GM23338 (cell line): ENCODE results near the gene SDC3. TPM values are rescaled to one million over a fixed set of nuclear protein-coding genes. Genes with fewer than 3 reads are reported as not detected.

ENCODE experiments used
- ATAC-seq: fragments of 200-7000 bp; cut with Tn5 transposase; 3 replicates; pipeline ENCODE4 v1.9.1; 2020
- DNase-seq: peaks from one replicate; pipeline ENCODE4 v3.0.0-alpha.2; 2015; ENCODE audit warnings: low spot score
- H2AFZ ChIP-seq: fragments of 200-600 bp; sonication (generic); 2 replicates; pipeline ENCODE4 v1.8.0; 2016; ENCODE audit warnings: antibody characterized with exemption, mild to moderate bottlenecking, moderate library complexity
- H3F3A ChIP-seq: fragments of 200-600 bp; sonication (generic); replicated peaks from 2 replicates; pipeline ENCODE4 v1.8.0; 2017; ENCODE audit warnings: antibody characterized with exemption, mixed run types, low read depth
- H3K27ac ChIP-seq: fragments of 200-600 bp; sonication (generic); 2 replicates; pipeline ENCODE4 v1.6.1; 2016; ENCODE audit warnings: low read depth
- H3K27me3 ChIP-seq: fragments of 200-600 bp; sonication (generic); 2 replicates; pipeline ENCODE4 v1.8.0; 2016; ENCODE audit warnings: mild to moderate bottlenecking, mixed run types, moderate library complexity; ENCODE audit not compliant: insufficient read depth
- H3K36me3 ChIP-seq: fragments of 200-600 bp; sonication (generic); 2 replicates; pipeline ENCODE4 v1.8.0; 2016; ENCODE audit warnings: mild to moderate bottlenecking; ENCODE audit not compliant: insufficient read depth
- H3K4me1 ChIP-seq: fragments of 200-600 bp; sonication (generic); 2 replicates; pipeline ENCODE4 v1.8.0; 2016; ENCODE audit warnings: mild to moderate bottlenecking, moderate library complexity; ENCODE audit not compliant: insufficient read depth
- H3K4me2 ChIP-seq: fragments of 200-600 bp; sonication (generic); 2 replicates; pipeline ENCODE4 v1.7.1; 2017; ENCODE audit warnings: mixed run types
- H3K4me3 ChIP-seq: fragments of 200-600 bp; sonication (generic); 2 replicates; pipeline ENCODE4 v1.6.1; 2016; ENCODE audit warnings: mixed run types
- H3K79me2 ChIP-seq: fragments of 200-600 bp; sonication (generic); replicated peaks from 2 replicates; pipeline ENCODE4 v1.8.0; 2017; ENCODE audit warnings: mild to moderate bottlenecking; ENCODE audit not compliant: insufficient read depth
- H3K9me2 ChIP-seq: fragments of 200-600 bp; sonication (generic); 2 replicates; pipeline ENCODE4 v1.8.0; 2017; ENCODE audit not compliant: insufficient read depth
- H4K20me1 ChIP-seq: fragments of 200-600 bp; sonication (generic); replicated peaks from 2 replicates; pipeline ENCODE4 v1.8.0; 2017; ENCODE audit warnings: mild to moderate bottlenecking; ENCODE audit not compliant: insufficient read depth
- H3K27ac Mint-ChIP-seq: 2 replicates; pipeline ENCODE4 v1.8.0; 2020; ENCODE audit warnings: inconsistent platforms, mild to moderate bottlenecking, moderate library complexity, mixed read lengths
- H3K27me3 Mint-ChIP-seq: 3 replicates; pipeline ENCODE4 v1.8.0; 2022; ENCODE audit warnings: low read depth, mild to moderate bottlenecking, moderate library complexity, mixed read lengths, inconsistent platforms; ENCODE audit not compliant: insufficient read depth, poor library complexity
- H3K36me3 Mint-ChIP-seq: 3 replicates; pipeline ENCODE4 v1.8.0; 2021; ENCODE audit warnings: low read depth, mild to moderate bottlenecking, inconsistent platforms, moderate library complexity, mixed read lengths
- H3K4me1 Mint-ChIP-seq: 3 replicates; pipeline ENCODE4 v1.8.0; 2020; ENCODE audit warnings: mild to moderate bottlenecking, inconsistent platforms, mixed read lengths
- H3K4me3 Mint-ChIP-seq: 3 replicates; pipeline ENCODE4 v1.8.0; 2021; ENCODE audit warnings: moderate library complexity, mild to moderate bottlenecking, inconsistent platforms, mixed read lengths
- H3K9me3 Mint-ChIP-seq: 3 replicates; pipeline ENCODE4 v1.8.0; 2020; ENCODE audit warnings: moderate library complexity, mild to moderate bottlenecking, inconsistent platforms, mixed read lengths
- CREB1 ChIP-seq: fragments of 250-450 bp; sonication (Bioruptor Pico); IDR thresholded peaks from 2 replicates; pipeline ENCODE4 v1.5.0; 2020; ENCODE audit warnings: low read depth, mild to moderate bottlenecking, moderate library complexity
- EZH2 ChIP-seq: fragments of 200-600 bp; sonication (generic); IDR thresholded peaks from one replicate; pipeline ENCODE4 v1.8.0; 2017; ENCODE audit warnings: antibody characterized with exemption, mild to moderate bottlenecking, low read depth; ENCODE audit not compliant: unreplicated experiment
- EZH2phosphoT487 ChIP-seq: fragments of 200-600 bp; sonication (generic); IDR thresholded peaks from one replicate; pipeline ENCODE4 v1.8.1; 2018; ENCODE audit warnings: antibody characterized with exemption; ENCODE audit not compliant: unreplicated experiment
- JUNB ChIP-seq: IDR thresholded peaks from one replicate; pipeline ENCODE4 v1.6.1; 2016; ENCODE audit warnings: antibody characterized with exemption; ENCODE audit not compliant: unreplicated experiment
- NANOG ChIP-seq: IDR thresholded peaks from 2 replicates; pipeline ENCODE4 v1.6.1; 2016; ENCODE audit warnings: antibody characterized with exemption, borderline replicate concordance
- POLR2AphosphoS5 ChIP-seq: IDR thresholded peaks from 2 replicates; pipeline ENCODE4 v1.6.1; 2016; ENCODE audit warnings: antibody characterized with exemption, low read depth
- STAT1 ChIP-seq: IDR thresholded peaks from one replicate; pipeline ENCODE4 v1.6.1; 2016; ENCODE audit warnings: antibody characterized with exemption; ENCODE audit not compliant: unreplicated experiment
- ZNF114 ChIP-seq: fragments of 250-450 bp; sonication (Bioruptor Pico); IDR thresholded peaks from 2 replicates; pipeline ENCODE4 v1.5.0; 2020; ENCODE audit warnings: mild to moderate bottlenecking, moderate library complexity
- ZNF331 ChIP-seq: fragments of 250-450 bp; sonication (Bioruptor Pico); IDR thresholded peaks from 2 replicates; pipeline ENCODE4 v1.5.0; 2020; ENCODE audit warnings: low read depth, mild to moderate bottlenecking, moderate library complexity
- polyA plus RNA-seq: library from polyadenylated mRNA; unstranded; fragments of >200 nt; fragmentation: Nextera tagmentation; extraction: Ambion mirVana; gene quantifications from 2 replicates; pipeline ENCODE4 v1.2.1, GENCODE V29; 2016
- total RNA-seq: library from RNA; depleted of rRNA; stranded (reverse); fragments of >200 nt; shearing (Covaris generic); gene quantifications from 2 replicates; pipeline ENCODE4 v1.2.3, GENCODE V29; 2014
- TF ChIP-seq, protein P1 (sequence below): IDR thresholded peaks from 2 replicates; pipeline ENCODE4 v1.6.1; 2016; ENCODE audit warnings: antibody characterized with exemption
- TF ChIP-seq, protein P2 (sequence below): IDR thresholded peaks from one replicate; pipeline ENCODE4 v1.6.1; 2018; ENCODE audit warnings: antibody characterized with exemption; ENCODE audit not compliant: unreplicated experiment
- TF ChIP-seq, protein P3 (sequence below): fragments of 250-450 bp; sonication (Bioruptor Pico); IDR thresholded peaks from 2 replicates; pipeline ENCODE4 v1.5.0; 2020; ENCODE audit warnings: mild to moderate bottlenecking, moderate library complexity
- TF ChIP-seq, protein P4 (sequence below), 2 experiments: fragments of 200-600 bp in 1 of 2; sonication (generic) in 1 of 2; conservative IDR thresholded peaks; 2 replicates each; pipeline versions ENCODE4 v1.5.1 to v1.6.1; 2016 to 2017; ENCODE audit warnings: antibody characterized with exemption in 2 of 2, low read depth in 2 of 2, mild to moderate bottlenecking in 2 of 2, moderate library complexity in 1 of 2

Gene SDC3
- total and polyA plus RNA-seq, 2 experiments from 2014 or later = 5.2 to 29.7 TPM

DNA sequence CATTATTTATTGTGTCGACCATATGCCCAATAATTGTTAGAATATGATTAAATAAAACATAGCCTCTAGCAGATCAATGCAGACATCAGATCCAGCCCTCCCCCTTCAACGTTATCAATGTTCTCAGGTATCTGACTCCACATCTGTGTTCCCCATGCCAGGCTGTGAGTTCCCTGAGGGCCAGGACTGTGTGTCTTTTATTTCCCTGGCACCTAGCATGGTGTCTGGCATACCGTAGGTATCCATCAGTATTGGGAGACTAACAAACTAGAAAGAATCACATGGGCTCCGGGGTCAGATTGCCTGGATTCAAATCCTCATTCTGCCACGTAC is 48.3 kb downstream of the SDC3 start:
- no peaks in the 10 kb centered on the region for H3K36me3 Mint-ChIP-seq
- H2AFZ ChIP-seq = no peak overlapping the region
- H3K9me3 Mint-ChIP-seq = no peaks in the 10 kb centered on the region
- no peaks in the 10 kb centered on the region for H4K20me1 ChIP-seq
- H3K4me1 Mint-ChIP-seq = peaks cover 33% of the 10 kb centered on the region
- no peak for DNase-seq
- no peaks in the 10 kb centered on the region for H3K79me2 ChIP-seq
- H3K4me2 ChIP-seq = no peak overlapping the region
- no peak overlapping the region for H3K27ac Mint-ChIP-seq
- H3K4me3 Mint-ChIP-seq = no peak overlapping the region
- TF ChIP-seq, protein P1, sequence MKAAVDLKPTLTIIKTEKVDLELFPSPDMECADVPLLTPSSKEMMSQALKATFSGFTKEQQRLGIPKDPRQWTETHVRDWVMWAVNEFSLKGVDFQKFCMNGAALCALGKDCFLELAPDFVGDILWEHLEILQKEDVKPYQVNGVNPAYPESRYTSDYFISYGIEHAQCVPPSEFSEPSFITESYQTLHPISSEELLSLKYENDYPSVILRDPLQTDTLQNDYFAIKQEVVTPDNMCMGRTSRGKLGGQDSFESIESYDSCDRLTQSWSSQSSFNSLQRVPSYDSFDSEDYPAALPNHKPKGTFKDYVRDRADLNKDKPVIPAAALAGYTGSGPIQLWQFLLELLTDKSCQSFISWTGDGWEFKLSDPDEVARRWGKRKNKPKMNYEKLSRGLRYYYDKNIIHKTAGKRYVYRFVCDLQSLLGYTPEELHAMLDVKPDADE = no peak
- no peak for TF ChIP-seq EZH2
- TF ChIP-seq EZH2phosphoT487 = no peak
- no peak for TF ChIP-seq CREB1 (CRISPR knock-in tag)
- TF ChIP-seq, protein P2, sequence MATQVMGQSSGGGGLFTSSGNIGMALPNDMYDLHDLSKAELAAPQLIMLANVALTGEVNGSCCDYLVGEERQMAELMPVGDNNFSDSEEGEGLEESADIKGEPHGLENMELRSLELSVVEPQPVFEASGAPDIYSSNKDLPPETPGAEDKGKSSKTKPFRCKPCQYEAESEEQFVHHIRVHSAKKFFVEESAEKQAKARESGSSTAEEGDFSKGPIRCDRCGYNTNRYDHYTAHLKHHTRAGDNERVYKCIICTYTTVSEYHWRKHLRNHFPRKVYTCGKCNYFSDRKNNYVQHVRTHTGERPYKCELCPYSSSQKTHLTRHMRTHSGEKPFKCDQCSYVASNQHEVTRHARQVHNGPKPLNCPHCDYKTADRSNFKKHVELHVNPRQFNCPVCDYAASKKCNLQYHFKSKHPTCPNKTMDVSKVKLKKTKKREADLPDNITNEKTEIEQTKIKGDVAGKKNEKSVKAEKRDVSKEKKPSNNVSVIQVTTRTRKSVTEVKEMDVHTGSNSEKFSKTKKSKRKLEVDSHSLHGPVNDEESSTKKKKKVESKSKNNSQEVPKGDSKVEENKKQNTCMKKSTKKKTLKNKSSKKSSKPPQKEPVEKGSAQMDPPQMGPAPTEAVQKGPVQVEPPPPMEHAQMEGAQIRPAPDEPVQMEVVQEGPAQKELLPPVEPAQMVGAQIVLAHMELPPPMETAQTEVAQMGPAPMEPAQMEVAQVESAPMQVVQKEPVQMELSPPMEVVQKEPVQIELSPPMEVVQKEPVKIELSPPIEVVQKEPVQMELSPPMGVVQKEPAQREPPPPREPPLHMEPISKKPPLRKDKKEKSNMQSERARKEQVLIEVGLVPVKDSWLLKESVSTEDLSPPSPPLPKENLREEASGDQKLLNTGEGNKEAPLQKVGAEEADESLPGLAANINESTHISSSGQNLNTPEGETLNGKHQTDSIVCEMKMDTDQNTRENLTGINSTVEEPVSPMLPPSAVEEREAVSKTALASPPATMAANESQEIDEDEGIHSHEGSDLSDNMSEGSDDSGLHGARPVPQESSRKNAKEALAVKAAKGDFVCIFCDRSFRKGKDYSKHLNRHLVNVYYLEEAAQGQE = no peak
- no peak for TF ChIP-seq NANOG
- TF ChIP-seq, protein P3, sequence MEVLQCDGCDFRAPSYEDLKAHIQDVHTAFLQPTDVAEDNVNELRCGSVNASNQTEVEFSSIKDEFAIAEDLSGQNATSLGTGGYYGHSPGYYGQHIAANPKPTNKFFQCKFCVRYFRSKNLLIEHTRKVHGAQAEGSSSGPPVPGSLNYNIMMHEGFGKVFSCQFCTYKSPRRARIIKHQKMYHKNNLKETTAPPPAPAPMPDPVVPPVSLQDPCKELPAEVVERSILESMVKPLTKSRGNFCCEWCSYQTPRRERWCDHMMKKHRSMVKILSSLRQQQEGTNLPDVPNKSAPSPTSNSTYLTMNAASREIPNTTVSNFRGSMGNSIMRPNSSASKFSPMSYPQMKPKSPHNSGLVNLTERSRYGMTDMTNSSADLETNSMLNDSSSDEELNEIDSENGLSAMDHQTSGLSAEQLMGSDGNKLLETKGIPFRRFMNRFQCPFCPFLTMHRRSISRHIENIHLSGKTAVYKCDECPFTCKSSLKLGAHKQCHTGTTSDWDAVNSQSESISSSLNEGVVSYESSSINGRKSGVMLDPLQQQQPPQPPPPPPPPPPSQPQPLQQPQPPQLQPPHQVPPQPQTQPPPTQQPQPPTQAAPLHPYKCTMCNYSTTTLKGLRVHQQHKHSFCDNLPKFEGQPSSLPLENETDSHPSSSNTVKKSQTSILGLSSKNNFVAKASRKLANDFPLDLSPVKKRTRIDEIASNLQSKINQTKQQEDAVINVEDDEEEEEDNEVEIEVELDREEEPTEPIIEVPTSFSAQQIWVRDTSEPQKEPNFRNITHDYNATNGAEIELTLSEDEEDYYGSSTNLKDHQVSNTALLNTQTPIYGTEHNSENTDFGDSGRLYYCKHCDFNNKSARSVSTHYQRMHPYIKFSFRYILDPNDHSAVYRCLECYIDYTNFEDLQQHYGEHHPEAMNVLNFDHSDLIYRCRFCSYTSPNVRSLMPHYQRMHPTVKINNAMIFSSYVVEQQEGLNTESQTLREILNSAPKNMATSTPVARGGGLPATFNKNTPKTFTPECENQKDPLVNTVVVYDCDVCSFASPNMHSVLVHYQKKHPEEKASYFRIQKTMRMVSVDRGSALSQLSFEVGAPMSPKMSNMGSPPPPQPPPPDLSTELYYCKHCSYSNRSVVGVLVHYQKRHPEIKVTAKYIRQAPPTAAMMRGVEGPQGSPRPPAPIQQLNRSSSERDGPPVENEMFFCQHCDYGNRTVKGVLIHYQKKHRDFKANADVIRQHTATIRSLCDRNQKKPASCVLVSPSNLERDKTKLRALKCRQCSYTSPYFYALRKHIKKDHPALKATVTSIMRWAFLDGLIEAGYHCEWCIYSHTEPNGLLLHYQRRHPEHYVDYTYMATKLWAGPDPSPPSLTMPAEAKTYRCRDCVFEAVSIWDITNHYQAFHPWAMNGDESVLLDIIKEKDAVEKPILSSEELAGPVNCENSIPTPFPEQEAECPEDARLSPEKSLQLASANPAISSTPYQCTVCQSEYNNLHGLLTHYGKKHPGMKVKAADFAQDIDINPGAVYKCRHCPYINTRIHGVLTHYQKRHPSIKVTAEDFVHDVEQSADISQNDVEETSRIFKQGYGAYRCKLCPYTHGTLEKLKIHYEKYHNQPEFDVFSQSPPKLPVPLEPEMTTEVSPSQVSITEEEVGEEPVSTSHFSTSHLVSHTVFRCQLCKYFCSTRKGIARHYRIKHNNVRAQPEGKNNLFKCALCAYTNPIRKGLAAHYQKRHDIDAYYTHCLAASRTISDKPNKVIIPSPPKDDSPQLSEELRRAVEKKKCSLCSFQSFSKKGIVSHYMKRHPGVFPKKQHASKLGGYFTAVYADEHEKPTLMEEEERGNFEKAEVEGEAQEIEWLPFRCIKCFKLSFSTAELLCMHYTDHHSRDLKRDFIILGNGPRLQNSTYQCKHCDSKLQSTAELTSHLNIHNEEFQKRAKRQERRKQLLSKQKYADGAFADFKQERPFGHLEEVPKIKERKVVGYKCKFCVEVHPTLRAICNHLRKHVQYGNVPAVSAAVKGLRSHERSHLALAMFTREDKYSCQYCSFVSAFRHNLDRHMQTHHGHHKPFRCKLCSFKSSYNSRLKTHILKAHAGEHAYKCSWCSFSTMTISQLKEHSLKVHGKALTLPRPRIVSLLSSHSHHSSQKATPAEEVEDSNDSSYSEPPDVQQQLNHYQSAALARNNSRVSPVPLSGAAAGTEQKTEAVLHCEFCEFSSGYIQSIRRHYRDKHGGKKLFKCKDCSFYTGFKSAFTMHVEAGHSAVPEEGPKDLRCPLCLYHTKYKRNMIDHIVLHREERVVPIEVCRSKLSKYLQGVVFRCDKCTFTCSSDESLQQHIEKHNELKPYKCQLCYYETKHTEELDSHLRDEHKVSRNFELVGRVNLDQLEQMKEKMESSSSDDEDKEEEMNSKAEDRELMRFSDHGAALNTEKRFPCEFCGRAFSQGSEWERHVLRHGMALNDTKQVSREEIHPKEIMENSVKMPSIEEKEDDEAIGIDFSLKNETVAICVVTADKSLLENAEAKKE (CRISPR knock-in tag) = no peak
- no peak for TF ChIP-seq JUNB
- no peak for TF ChIP-seq STAT1
- TF ChIP-seq ZNF114 (CRISPR knock-in tag) = no peak
- no peak for TF ChIP-seq ZNF331 (CRISPR knock-in tag)
- no peak for TF ChIP-seq POLR2AphosphoS5
- TF ChIP-seq, protein P4, sequence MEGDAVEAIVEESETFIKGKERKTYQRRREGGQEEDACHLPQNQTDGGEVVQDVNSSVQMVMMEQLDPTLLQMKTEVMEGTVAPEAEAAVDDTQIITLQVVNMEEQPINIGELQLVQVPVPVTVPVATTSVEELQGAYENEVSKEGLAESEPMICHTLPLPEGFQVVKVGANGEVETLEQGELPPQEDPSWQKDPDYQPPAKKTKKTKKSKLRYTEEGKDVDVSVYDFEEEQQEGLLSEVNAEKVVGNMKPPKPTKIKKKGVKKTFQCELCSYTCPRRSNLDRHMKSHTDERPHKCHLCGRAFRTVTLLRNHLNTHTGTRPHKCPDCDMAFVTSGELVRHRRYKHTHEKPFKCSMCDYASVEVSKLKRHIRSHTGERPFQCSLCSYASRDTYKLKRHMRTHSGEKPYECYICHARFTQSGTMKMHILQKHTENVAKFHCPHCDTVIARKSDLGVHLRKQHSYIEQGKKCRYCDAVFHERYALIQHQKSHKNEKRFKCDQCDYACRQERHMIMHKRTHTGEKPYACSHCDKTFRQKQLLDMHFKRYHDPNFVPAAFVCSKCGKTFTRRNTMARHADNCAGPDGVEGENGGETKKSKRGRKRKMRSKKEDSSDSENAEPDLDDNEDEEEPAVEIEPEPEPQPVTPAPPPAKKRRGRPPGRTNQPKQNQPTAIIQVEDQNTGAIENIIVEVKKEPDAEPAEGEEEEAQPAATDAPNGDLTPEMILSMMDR (conservative IDR thresholded peaks at IDR 0.05; ENCODE audit: low read depth in 2 of 2) = no peak
- H3K9me2 ChIP-seq = no peaks in the 10 kb centered on the region
- H3F3A ChIP-seq = no peaks in the 10 kb centered on the region
- peaks cover 12% of the 10 kb centered on the region for H3K27me3 Mint-ChIP-seq
- H3K27ac ChIP-seq = no peak overlapping the region
- H3K4me3 ChIP-seq = no peak overlapping the region
- ATAC-seq = no peak
- H3K4me1 ChIP-seq = peaks cover 28% of the 10 kb centered on the region
- H3K36me3 ChIP-seq = no peaks in the 10 kb centered on the region
- H3K27me3 ChIP-seq = no peaks in the 10 kb centered on the region
